Measurements from ENCODE around the gene CRISPLD2.

Gene CRISPLD2

DNA sequence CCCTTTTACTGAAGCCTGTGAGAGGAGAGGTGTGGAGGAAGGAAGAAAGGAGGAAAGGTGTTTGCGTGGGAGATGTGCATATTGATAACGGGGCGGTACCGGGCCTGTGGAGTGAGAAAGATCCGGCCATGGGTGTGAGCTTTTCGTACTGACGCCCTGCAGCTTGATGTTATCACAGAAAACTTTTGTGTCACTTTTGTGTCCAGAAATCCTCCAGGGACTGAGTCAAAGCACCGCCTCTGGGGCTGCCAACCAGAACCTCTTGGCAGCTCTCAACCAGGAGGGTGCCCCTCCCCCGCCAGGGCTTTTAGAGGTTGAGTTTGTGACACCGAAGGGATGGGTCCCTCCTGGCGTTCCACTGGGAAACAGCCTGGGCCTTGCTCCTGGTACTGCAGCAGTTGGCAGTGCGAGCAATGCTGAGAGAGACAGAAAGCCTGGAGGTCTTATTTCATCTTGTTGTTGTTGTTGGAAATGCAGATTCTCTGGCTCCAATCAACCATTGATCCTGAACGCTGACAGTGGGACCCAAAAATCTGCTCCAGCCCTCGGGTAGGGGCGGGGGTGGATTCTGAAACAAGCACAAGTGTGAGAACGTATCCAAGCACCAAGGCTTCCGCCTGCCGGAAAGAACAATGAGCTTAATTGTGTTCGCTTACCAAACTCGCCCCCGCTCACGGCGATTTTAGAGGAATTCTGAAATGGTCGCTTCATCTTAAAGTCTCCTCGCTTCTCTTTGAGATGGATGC lies 65.0 kb downstream of the CRISPLD2 start:
- no peak for DNase-seq (ENCODE audit: low spot score)

DNA sequence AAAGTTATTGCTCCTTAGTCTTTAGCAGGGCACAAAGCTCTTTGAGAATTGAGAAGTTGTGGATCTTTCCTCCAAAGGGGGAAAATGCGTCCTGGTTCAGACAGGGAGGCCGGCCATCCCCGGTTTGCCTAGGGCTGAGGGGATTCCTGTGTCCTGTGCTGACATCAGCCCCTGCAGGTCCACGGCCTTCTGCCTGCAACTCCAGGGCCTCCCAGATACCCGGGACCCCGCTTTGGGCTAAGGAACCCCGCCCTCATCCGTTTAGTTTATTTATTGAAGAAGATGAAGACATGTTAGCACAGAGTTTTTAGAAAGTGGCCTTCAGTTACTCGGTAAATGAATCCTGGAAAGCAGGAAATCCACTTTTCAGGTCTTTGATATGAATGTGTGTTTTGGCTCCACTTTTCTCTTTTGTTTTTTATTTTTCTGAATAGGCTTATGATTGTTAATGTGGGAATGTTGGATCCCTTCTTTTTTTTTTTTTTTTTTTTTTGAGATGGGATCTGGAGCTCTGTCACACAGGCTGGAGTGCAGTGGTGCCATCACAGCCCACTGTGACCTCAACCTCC lies 65.6 kb downstream of the CRISPLD2 start:
- no peak for DNase-seq (ENCODE audit: low spot score)

DNA sequence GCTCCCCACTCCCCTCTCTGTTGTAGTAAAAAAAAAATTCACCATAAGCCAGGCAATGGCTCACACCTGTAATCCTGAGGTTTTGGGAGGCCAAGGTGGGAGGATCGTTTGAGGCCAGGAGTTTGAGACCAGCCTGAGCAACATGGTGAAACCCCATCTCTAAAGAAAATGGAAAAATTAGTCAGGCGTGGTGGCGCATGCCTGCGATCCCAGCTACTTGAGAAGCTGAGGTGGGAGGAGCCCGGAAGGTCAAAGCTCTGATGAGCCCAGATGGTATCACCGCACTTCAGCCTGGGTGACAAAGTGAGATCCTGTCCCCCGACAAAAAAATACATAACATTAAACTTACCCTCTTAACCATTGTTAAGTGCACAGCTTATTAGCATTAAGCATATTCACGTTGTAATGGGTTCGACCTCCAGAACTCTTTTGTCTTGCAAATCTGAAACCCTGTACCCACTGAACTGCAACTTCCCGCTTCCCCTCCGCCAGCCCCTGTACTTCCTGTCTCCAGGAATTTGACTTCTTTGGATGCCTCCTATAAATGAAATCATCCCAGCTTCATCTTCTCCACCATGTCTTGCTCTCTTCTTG lies 66.8 kb downstream of the CRISPLD2 start:
- DNase-seq (ENCODE audit: low spot score): no peak

GRCh38 chr16:84887207-84887606 lies 67.4 kb downstream of the CRISPLD2 start:
- DNase-seq (ENCODE audit: low spot score): no peak

- no peak for DNase-seq (ENCODE audit: low spot score)
Measured at GRCh38 chr16:84888450-84888849, 68.7 kb downstream of the CRISPLD2 start.

- DNase-seq (ENCODE audit: low spot score): no peak
Measured at GRCh38 chr16:84889066-84889465, 69.3 kb downstream of the CRISPLD2 start.

GRCh38 chr16:84890427-84890826 lies 70.6 kb downstream of the CRISPLD2 start:
- DNase-seq (ENCODE audit: low spot score): no peak

DNA sequence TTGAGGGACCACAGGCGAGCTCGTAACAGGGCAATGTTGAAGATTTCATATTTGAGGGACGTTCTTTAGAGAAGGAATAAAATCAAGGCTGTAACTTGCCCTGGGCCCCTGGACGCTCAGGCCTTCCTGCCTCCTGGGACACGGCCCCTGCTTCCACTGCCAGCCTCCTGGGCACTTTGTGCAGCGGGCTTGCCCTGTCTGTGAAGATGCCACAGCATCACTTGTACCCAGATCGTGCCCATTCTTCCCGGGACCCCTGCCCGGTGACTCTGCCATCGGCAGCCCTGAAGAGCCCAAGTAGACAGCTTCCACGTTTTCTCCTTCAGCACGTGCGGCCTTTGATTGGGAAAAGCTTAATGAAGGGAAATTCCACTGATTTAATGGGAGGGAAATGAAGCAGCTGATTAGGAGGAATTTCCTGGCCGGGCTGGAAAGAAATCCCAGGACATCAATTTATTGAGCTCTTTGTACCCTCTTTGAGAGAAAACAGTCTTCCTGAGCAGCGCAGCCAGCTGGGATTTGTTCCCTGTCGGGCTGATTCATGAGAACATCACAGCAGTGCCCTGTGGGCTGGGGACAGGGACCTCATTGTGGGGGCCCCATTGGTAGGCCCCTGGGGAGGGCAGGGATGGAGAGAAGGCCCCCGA lies 71.5 kb downstream of the CRISPLD2 start:
- no peak for DNase-seq (ENCODE audit: low spot score)

- no peak for DNase-seq (ENCODE audit: low spot score)
Measured at GRCh38 chr16:84892097-84892496, 72.3 kb downstream of the CRISPLD2 start.

- DNase-seq (ENCODE audit: low spot score): no peak
Measured at GRCh38 chr16:84893467-84893848, 73.7 kb downstream of the CRISPLD2 start.

DNA sequence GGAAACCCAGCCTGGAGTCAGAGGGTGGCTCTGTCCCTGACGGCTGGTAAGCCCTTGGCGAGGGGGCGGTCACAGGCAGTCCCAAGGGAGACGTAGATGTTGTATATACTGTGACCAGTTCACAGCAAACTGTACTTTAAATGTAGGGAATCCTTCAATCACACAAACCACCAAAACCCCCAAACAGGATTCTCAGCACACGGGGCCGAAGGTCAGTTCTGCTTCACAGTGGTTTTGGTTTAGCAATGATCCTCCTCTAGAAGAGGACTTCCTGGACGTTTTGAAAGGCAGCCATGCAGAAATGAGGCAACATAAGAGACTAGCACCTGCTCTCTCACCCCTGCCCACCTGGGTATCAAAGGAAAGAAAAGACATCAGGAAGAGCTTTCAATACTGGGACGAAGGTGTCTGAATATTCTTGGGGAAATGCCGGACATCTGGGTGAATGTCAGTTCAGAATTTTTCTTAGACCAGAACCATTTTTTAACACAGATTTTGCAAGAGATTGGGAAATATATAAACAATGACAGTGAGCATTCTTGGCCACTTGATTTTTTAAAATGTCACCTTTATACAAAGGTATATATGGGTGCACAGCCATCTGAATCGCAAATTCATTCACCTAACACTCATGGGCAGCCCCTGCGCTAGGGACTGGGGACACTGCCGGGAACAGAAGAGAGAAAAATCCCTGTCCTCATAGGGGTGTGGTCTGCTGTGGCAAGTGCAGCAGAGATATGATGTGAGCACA lies 74.2 kb downstream of the CRISPLD2 start:
- peak; percentile 42 for DNase-seq (ENCODE audit: low spot score)

DNA sequence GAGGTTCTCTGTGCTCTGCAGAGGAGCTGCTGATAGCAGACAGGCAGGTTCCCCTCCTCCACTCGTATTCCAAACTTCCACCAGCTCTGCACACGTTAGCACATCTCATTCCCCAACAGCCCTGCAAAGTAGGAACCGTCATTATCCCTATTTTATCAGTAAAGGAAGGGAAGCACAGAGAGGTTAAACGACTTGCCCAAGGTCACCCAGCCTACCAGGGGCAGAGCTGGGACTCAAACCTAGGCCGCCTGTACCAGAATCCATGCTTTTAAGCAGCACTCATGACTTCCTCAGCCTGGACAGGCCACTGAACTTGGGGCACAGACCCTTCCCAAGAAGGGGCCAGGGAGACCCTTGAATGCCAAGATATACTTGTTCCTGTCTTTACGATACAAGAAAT lies 75.2 kb downstream of the CRISPLD2 start:
- no peak for DNase-seq (ENCODE audit: low spot score)

GRCh38 chr16:84896847-84897246 lies 77.1 kb downstream of the CRISPLD2 start:
- no peak for DNase-seq (ENCODE audit: low spot score)

GRCh38 chr16:84897911-84898377 lies 78.2 kb downstream of the CRISPLD2 start:
- no peak for DNase-seq (ENCODE audit: low spot score)

DNA sequence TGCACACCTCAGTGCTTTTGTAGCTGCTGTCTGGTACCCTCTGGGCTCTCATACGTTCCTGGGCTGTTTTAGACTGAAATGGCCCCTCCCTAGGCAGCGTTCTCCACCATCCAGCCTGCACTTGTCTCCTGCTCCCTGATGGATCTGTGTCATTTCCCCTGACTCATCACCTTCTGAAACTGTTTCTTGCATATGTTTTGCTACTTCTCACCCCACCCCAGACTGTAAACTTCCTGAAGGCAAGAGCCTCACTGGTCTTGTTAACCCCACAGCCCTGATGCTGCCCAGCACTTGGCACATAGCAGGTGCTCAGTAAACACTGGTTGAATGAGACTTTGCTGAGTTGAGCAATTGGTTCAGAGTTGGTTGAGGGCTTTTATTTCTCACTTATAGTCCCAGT lies 78.7 kb downstream of the CRISPLD2 start:
- DNase-seq (ENCODE audit: low spot score): no peak

- DNase-seq (ENCODE audit: low spot score): no peak
Measured at GRCh38 chr16:84899414-84899813, 79.6 kb downstream of the CRISPLD2 start.

DNA sequence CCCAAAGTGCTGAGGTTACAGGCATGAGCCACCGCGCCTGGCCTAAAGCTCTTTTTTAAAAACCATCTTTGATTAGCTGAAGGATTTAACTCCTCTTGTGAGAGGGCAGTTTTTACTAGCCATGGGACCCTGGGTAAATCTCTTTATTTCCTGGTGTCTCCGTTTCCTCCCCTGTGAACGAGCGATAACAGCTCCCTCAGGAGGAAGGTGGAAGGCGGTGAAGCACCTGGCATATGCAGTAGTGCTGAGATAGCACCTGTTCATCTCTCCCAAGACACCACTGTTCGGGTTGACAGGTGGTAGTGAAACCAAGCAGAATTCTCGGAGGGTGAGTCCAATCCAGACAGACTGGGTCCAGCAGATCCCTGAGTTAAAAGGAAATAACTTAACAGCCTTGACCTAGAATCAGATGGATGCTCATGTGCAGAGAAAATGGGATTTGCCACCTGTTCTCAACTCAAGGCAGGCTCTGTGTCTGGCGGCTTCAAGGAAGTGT lies 86.2 kb downstream of the CRISPLD2 start:
- DNase-seq (ENCODE audit: low spot score): no peak

DNA sequence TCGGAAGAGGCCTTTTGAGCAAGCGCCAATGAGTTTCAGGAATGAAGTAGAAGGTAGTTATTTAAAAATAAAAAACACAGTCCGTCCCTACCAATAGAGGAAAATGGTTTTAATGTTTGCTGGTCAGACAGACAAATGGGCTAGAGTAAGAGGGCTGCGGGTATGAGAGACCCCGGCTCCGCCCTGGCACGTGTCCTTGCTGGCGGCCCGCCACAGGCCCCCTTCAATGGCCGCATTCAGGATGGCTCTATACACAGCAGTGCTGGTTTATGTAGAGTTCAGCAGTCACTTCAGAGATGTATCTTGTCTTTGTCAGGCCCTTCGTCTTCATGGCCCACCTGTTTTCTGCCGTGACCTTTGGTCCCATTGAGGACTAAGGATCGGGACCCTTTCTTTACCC lies 87.3 kb downstream of the CRISPLD2 start:
- no peak for DNase-seq (ENCODE audit: low spot score)

DNA sequence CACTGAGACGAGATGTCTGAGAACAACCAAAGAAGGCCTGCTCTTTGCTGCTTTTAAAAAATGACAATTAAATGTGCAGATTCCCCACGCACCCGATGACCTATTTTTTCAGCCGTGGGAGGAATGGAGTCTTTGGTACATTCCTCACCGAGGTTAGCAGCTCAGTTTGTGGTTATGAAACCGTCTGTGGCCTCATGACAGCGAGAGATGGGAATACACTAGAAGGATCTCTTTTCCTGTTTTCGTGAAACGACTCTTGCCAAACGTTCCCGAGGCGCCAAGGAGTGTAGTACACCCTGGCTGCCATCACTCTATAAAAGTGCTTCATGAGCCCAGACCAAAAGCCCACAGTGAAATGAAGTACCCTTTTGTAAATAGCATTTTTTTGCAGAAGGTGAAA lies 87.8 kb downstream of the CRISPLD2 start:
- no peak for DNase-seq (ENCODE audit: low spot score)

- DNase-seq (ENCODE audit: low spot score): no peak
Measured at GRCh38 chr16:84909476-84910085, 89.8 kb downstream of the CRISPLD2 start.

GRCh38 chr16:84911486-84912216 lies 91.9 kb downstream of the CRISPLD2 start:
- DNase-seq (ENCODE audit: low spot score): no peak

Measured in HuH-7 (cell line).